Stimulated activated CD8-positive, alpha-beta memory T cell treated with anti-CD3 and anti-CD28 coated beads, Interleukin-4, amount 100 ng/mL, for 4 hours (primary cell): ENCODE measurements around the gene BCL11B.
A peak's percentile ranks its signal among the peaks of the same experiment; 100 is the strongest.

Experiments used
- DNase-seq, 2 donors: peaks; one replicate each; pipeline ENCODE4 v3.0.0-alpha.2; 2020; ENCODE audit warnings: low read depth in 2 of 2, low spot score in 1 of 2

BCL11B gene

GRCh38 chr14:99268810-99269707, 2.9 kb downstream of the BCL11B start:
- DNase-seq = no peak

- DNase-seq = no peak
These were observed 3.9 kb downstream of the BCL11B start for GRCh38 chr14:99267837-99268781.

GRCh38 chr14:99267381-99267780, 4.6 kb downstream of the BCL11B start:
- DNase-seq = no peak

- peak; percentile 74 to 82 for DNase-seq
These were observed 5.5 kb downstream of the BCL11B start for GRCh38 chr14:99266181-99267178.

- DNase-seq = no peak
These were observed 6.4 kb downstream of the BCL11B start for GRCh38 chr14:99265571-99265970.

- DNase-seq = no peak
These were observed 7.1 kb downstream of the BCL11B start for GRCh38 chr14:99264691-99265450.

- no peak for DNase-seq
These were observed 8.2 kb downstream of the BCL11B start for GRCh38 chr14:99263564-99264330.

- no peak for DNase-seq
These were observed 9.0 kb downstream of the BCL11B start for GRCh38 chr14:99262977-99263448.

GRCh38 chr14:99261912-99262787, 9.8 kb downstream of the BCL11B start:
- no peak for DNase-seq

- no peak for DNase-seq
These were observed 11.1 kb downstream of the BCL11B start for GRCh38 chr14:99260587-99261551.

- DNase-seq = no peak
These were observed 11.9 kb downstream of the BCL11B start for GRCh38 chr14:99260116-99260515.

- DNase-seq = no peak
These were observed 12.9 kb downstream of the BCL11B start for GRCh38 chr14:99258876-99259726.

- no peak for DNase-seq
These were observed 13.6 kb downstream of the BCL11B start for GRCh38 chr14:99258341-99258861.

GRCh38 chr14:99257673-99258221, 14.2 kb downstream of the BCL11B start:
- DNase-seq = no peak

- no peak for DNase-seq
These were observed 14.8 kb downstream of the BCL11B start for GRCh38 chr14:99257122-99257672.
